Putamen (tissue), 1 donor: ENCODE measurements around the gene RAD51C.
"Not testable (repeated sequence)": the region's sequence is repeated elsewhere in the genome, so short reads cannot be mapped to it uniquely, and the experiment has no call there.

Experiments
- DNase-seq: peaks from one replicate; pipeline ENCODE4 v3.0.0-alpha.2; 2016; ENCODE audit warnings: low spot score

Gene RAD51C

DNA sequence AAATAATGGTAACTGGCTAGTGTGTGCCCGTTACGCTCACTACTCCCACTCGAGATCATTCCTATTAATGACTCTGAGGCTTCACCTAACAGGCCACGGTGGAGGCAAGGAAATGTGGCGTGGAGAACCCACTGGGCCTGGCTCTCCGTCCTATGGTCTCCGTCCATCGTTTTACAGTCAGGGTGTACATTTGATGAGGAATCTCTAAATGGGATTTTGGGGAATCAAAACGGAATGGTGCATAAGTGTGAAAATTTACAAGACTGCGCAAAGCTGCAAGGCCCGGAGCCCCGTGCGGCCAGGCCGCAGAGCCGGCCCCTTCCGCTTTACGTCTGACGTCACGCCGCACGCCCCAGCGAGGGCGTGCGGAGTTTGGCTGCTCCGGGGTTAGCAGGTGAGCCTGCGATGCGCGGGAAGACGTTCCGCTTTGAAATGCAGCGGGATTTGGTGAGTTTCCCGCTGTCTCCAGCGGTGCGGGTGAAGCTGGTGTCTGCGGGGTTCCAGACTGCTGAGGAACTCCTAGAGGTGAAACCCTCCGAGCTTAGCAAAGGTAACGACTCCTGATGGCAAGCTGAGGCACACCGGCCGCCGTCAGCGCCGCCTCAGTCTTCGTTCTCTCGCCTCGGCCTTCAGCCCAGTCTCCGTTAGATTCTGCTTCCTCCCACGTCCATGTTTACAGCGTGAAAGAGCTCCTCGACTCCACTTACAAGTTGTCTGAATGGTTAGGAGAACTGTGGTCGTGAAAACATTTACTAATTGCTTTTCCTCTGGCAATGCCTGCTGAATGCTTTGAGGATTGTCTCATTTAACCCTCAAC, at the start of gene RAD51C:
Gene RAD51C, plus strand, starts transcription at position 364 of the 817 bp plus-strand sequence. Its CDS starts 42 bp downstream, at position 406.
- peak; percentile 88 for DNase-seq

DNA sequence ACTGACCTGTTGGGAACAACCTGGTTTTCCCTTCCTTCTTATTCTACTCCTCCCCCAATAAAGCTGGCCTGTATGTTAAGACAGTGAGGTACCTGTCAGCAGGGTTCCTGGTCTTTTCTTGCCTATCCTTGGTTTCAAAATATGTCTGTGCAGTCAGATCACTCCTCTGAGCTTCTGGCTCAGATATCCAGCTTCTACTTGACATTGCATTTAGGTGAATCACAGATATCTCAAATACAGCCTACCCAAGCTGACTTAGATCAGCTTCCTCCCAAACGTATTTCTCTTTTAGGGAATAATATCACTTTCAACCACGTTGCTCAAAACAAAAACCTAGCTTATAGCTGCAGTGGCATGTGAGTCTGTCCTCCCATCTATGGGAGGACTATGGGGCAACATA, 49.3 kb upstream of the RAD51C start:
- no peak for DNase-seq

DNA sequence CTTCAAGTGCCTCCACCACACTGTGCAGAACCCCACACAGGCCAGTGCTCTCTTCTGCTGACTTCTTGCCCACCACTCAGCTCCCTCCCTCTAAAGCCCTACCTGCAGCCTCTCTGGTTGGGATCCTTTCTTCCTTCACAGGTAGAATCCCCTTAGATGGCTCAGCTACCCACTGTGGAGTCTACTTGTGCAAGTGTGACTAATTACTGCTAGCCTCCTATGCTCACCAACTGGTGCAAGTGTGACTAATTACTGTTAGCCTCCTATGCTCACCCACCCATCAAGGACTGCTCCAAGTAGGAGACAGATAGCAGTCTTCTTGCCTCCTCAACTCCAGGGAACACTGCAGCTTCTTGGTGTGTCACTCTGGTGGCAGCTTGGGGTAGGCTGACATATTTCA, 44.2 kb upstream of the RAD51C start:
- no peak for DNase-seq

DNA sequence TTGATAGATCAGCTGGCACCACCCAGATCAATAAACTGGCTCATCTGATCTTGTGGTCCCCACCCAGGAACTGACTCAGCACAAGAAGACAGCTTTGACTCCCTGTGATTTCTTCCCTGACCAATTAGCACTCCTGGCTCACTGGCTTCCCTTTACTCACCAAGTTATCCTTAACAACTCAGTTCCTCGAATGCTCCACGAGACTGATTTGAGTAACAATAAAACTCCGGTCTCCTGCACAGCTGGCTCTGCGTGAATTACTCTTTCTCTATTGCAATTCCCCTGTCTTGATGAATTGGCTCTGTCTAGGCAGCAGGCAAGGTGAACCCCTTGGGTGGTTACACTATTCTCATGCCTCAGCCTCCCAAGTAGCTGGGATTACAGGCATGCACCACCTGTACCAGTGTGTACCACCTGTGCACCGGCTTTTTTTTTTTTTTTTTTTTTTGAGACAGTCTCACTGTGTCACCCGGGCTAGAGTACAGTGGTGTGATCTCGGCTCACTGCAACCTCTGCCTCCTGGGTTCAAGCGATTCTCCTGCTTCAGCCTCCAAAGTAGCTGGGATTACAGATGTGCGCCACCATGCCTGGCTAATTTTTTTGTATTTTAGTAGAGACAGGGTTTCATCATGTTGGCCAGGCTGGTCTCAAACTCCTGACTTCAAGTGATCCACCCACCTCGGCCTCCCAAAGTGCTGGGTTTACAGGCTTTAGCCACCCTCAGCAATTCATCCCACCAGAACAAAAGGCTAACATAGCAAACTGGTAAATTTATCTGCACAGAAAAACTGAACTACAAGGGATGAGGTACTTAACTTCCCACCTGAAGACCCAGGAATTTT, 34.2 kb upstream of the RAD51C start:
- not testable (repeated sequence) for DNase-seq

DNA sequence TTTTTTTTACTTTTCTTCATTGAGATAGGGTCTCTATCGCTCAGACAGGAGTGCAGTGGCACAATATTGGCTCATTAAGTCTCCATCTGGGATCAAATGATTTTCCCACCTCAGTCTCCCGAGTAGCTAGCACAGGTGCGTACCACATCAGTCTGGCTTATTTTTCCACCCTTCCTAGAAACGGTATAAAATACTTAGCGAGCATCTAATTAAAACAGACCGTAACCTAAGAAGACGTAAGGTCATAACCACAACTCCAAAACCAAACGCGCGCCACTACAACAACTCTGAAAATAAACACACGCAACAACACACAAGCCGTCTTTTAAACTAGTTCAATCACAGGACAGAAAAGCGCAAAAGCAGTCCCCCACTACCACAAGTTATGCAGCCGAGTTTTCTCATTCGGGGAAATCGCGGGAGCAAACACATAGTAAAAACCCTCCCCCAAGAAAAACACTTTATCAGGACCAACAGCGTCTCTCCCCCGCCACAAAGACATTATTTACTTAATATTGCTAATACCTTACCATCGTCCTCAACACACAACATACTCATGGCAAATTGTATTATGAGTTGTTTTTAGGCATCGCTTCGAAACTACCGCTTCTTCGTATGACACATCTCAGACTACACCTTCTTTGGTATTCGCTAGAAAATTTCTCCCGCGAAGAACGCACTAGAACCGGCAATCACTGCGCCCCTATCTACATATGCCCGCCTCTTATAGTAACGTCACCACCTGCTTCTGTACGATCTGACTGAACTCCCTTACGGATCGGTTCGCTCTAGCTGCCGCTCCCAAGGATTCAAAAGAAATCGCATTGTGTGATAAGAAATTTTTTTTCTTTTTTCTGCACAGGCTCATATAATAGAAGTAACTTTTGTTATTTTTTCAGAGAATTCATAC, 33.3 kb upstream of the RAD51C start:
- peak; percentile 91 for DNase-seq

DNA sequence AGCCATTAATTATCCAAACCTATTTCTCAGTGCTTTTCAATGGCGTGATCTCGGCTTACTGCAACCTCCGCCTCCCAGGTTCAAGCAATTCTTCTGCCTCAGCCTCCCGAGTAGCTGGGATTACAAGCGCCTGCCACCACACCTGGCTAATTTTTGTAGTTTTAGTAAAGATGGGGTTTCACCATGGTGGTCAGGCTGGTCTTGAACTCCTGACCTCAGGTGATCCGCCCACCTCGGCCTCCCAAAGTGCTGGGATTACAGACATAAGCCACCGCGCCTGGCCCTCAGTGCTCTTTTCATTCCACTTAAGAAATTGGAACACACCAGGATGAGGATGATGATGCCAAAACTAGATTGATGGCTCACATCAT, 32.7 kb upstream of the RAD51C start:
- DNase-seq, result not testable (repeated sequence)

DNA sequence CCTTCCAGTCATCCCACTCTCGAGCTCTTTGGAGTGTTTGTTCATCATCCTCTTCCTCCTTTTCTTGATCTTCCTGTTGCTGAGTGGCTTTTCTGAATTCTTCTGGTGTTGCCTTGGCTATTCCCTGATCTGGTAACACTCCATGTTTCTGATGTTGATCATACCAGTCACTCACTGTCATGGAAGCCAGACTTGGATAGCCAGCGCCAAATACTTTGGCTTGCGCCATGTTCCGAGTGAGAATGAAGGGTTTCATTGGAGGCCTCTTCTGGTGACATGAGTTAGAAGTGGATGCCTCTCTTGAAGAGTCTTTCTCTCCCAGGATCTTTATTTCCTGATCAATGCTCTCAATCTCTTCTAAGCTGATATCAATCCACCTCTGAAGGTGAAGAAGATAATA, 31.8 kb upstream of the RAD51C start:
- DNase-seq, result no peak

DNA sequence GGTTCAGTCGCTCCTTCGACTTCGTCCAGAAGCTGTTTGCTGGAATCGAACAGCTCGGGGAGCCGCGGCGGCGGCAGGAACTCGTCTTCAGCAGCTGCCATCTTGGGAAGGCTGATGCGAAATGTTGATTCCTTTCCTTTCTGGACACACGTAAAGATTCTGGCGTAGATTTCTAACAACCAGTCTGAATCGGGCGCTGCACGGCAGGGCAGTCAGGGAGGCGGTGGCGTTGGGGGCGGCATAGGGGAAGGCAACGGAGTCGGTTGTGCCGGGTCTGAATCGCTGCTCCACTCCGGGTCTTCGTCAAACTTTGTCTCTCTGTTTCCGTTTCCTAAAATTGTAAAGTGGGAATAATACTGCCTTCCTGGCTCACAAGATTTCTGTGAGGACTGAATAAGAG, 30.9 kb upstream of the RAD51C start:
- no peak for DNase-seq

DNA sequence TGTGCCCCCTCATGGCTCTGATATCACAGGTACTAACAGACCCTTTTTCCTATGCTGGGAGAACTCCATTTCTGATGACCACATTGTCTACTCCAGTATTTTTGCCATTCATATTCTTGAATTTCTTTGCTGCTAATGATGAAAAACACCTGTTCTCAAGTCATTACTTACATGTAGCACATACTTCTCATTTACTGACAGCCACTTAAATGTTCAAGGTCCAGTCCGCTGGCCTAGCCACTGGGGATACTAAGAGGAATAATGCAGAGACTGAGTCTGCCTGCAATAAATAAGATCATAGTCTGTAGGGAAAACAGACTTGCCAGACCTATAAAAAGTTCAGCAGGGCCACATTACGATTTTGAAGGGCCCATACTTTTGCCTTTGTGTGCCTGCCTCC, 28.1 kb upstream of the RAD51C start:
- DNase-seq, result no peak

DNA sequence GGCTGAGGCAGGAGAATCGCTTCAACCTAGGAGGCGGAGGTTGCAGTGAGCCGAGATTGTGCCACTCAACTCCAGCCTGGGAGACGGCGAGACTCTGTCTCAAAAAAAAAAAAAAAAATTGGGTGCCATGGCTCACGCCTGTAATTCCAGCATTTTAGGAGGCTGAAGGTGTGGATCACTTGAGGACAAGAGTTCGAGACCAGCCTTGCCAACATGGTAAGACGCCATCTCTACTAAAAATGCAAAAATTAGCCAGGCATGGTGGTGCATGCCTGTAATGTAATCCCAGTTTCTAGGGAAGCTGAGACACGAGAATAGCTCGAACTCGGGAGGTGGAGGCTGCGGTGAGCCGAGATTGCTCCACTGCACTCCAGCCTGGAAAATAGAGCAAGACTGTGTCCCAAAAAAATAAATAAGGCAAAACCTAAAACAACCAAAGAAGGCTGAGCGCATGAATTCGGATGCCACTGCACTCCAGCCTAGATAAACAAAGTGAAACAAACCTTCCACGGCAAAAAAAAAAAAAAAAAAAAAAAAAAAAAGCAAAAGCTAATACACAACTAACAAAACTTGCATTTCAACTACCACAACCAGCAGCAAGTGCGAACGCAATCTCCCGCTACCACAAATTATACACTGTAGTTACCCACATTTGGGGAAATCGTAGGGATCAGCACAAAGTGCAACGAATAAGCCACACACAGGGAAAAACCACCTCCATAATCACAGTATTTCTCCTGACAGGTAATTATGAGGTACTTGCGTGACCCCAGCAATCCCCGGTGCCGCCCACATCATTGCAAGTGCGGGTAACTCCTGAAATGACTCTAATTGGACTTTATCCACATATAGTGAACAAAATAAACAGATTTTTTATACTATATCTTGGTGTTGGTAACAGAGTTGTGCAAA, 26.2 kb upstream of the RAD51C start:
- DNase-seq, result no peak

DNA sequence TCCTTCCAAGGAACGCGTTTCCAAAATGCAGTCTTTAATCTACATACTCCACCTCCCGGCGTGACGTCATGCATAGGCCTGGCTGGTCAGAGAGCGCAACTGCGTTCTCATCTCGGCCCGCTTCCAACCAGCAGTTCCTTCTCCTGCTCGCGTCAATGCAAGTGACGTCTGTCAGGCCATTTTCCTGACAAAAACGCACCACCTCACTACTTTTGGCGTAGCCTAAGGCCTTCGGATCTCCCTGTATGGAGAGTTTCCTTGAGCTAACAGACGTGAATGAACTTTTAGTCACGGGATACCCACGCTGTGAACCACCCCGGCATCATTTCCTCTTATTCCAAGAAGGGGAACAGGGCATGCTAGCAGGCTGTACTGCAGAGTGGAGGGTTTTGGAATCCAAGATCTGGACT, 25.5 kb upstream of the RAD51C start:
- peak; percentile 28 for DNase-seq

DNA sequence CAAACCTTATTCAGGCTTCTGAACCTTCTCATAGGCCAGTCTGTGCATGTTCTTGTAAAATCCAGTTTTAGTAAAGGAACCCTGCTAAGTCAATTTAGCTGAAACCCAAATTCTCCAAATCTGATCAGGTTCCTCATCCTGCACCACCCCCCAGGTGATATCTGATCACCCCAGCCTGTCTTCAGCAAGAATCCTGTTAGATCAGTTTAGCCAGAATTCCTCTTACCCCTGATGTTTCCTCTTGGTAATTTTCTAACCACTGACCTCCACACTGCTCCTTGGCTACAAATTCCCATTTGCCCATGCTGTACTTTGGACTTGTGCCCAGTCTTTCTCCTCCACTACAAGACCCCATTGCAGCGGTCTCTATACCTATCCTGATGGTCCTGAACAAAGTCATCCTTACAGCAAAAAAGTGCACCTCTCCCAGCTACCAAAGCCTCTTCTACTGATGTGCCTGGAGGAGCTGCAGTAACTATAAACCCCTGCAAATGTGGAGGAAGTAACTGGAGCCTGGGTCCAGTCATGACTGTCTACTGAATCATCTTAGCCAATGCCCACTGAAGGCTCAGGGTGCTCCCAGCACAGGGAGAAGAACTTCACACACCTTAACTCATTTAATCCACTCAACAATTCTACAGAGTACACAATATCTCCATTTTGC, 24.3 kb upstream of the RAD51C start:
- DNase-seq, result no peak

DNA sequence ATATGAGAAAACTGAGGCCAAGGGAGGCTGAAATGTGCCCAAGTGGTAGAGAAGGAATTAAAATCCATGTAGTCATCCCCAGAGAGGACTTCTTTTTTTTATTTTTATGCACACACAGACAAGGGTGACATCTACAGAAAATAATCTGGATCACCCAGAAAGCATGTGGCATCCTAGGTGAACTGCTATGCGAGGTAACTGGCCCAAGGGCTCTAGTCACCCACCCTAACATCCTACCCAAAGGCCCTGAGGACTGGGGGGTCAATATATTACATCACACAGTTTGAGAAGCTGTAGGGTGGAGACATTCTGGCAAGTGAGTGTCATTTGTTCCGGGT, 23.8 kb upstream of the RAD51C start:
- no peak for DNase-seq

DNA sequence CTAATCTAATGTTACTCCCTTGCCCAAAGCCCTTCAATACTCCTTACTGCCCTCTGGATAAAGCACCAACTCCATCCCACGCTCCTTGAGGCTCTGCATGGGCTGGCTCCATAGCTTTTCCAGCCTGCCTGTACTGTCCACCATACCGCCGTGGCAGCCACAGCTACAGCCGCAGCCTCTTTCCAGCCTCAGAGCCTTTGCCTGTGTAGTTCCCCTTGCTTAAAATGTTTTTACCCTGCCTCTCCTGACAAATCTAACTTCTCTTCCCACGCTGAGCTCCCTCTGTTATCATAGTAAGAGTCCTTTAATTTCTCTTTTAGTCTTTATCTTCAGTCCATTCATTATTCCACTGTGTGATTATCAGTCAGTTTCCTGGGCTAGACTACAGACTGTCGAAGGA, 22.5 kb upstream of the RAD51C start:
- no peak for DNase-seq

DNA sequence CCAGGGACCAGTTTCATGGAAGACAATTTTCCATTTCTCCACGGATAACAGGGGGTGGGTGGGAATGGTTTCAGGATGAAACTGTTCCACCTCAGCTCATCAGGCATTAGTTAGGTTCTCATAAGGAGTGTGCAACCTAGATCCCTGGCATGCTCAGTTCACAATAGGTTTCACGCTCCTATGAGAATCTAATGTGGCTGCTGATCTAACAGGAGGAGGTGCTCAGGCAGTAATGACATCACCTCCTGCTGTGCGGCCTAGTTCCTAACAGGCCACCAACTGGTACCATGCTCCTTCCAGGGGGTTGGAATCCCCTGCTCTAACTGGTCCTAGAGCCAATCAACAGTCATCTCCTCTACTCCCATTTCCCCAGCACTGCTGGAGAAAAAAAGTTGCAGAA, 20.4 kb upstream of the RAD51C start:
- DNase-seq, result no peak

DNA sequence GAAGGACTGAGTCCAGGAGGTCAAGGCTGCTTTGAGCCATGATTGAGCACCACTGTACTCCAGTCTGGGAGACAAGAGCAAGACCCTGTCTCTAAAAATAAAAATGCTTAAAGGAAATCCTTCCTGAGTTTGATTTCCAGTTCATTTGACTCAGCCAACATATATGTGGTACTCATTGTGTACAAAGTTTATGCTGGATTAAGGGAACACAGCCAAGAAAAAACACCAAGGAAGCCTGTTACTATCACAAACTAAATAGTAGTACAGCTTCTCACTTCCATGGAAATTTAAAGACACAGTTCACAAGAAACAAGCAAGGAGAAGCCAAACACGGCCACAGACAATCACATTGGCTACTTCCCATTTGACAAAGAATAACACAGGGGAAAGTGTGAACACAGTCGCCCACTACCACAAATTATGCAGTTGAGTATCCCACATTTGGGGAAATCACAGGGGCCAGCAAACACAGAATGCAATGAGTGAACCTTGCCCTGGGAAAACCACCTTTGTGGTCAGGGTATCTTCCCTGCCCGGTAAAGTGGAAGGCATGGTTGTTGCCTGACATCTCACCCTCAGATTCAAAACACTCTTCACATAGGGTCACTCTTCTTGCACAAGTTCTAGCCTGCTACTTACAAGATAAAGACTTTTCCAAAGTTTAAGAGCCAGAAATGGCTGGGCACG, 15.1 kb upstream of the RAD51C start:
- DNase-seq, result no peak

DNA sequence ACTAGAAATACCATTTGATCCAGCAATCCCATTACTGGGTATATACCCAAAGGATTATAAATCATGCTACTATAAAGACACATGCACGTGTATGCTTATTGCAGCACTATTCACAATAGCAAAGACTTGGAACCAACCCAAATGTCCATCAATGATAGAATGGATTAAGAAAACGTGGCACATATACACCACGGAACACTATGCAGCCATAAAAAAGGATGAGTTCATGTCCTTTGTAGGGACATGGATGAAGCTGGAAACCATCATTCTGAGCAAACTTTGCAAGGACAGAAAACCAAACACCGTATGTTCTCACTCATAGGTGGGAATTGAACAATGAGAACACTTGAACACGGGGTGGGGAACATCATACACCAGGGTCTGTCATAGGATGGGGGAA, 14.1 kb upstream of the RAD51C start:
- not testable (repeated sequence) for DNase-seq

DNA sequence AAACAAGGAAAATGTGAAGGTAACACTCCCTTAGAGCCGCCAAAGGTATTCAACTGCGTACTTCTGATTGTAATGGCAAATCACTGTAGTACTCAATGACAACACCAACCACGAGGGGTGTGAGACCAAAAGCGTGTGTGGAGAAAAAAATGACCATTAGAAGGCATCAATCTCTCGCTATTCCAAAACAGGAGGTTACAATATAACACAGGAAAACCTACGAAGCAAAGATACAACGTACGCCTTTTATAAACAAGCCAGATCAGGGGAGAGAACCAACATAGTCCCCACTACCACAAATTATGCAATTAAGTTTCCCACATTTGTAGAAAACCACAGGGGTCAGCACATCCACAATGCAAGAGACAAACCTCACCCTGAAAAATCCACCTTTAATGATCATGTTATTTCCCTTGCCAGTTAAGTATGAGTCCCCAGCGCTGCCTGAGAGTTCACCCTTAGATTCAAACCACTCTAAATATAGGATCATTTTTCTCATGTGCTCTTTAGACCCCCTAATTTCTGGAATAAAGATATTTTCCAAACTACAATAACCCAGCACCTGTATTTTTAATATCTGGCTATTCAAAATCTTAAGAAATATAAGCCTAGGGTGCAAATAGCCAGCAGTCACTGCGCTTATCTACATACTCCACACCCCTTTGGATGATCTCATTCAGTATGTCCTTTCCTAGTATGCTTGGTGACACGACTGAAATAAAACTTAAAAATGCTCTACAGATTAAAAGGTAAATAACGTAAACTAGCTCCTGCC, 13.0 kb upstream of the RAD51C start:
- DNase-seq, result no peak

DNA sequence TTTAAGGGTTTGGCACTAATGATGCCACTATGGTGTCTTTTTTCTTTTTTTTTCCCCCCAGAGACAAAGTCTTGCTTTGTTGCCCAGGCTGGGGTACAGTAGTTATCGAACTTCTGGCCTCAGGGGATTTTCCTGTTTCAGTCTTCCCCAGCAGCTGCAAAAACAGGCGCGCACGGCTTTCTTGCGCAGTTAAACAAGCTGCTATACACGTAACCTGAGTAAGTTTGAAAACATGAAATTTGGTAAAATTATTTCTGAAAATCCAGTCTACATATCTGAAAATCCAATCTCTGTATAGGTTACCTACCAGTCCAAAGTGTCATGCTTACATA, 12.4 kb upstream of the RAD51C start:
- no peak for DNase-seq

DNA sequence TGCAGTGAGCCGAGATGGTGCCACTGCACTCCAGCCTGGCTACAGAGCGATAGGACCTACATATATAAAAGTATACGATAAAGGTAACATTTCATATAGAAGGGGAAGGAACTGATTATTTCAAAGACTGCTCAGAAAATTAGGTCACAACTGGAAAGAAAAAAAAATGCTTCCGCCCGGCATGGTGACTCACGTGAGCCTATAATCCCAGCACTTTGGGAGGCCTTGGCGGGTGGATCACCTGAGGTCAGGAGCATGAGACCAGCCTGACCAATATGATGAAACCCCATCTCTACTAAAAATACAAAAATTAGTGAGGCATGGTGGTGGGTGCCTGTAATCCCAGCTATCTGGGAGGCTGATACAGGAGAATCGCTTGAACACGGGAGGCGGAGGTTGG, 8.4 kb upstream of the RAD51C start:
- DNase-seq, result no peak
